ENCODE measurements around the gene HSPA12A.

DNA sequence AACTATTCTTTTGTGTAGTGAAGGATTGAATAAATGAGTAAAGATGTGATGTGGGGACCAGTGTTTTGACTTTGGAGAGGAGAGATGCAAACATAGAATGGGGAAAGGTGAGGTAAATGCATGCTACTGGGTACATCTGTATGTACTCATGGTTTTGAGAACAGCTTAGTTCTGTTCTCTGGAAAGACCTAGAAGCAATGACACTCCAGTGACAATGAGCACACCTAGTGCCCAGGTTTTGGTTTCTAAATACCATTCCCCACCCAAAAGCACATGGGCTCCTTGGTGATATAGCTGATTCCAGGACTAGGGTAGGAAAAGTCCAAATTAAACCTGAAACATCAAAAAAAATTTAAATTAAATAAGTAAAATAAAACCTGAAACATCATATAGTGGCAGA lies 22.6 kb upstream of the HSPA12A start:
- no peak for TF ChIP-seq CTCF (tag by site-specific recombination; IDR thresholded peaks at IDR 0.05)
- TF ChIP-seq SETDB1 (IDR thresholded peaks at IDR 0.05; ENCODE audit: insufficient read length, low read length): peak; percentile 78
- TF ChIP-seq ZNF302 (tag by site-specific recombination; IDR thresholded peaks at IDR 0.05; ENCODE audit: low read depth): no peak
- no peak for TF ChIP-seq GLIS1 (tag by site-specific recombination; IDR thresholded peaks at IDR 0.05)
- no peak for TF ChIP-seq YY1 (tag by site-specific recombination; IDR thresholded peaks at IDR 0.05)
- no peak for TF ChIP-seq ZNF121 (tag by site-specific recombination; IDR thresholded peaks at IDR 0.05)
- TF ChIP-seq ZNF274 (IDR thresholded peaks at IDR 0.05; ENCODE audit: low read length): no peak
- no peak for TF ChIP-seq ZNF274 (tag by site-specific recombination; IDR thresholded peaks at IDR 0.05; ENCODE audit: borderline replicate concordance)
- TF ChIP-seq ZNF677 (tag by site-specific recombination; IDR thresholded peaks at IDR 0.05): no peak
- no peak for TF ChIP-seq KLF16 (tag by site-specific recombination; IDR thresholded peaks at IDR 0.05)
- TF ChIP-seq ZNF292 (tag by site-specific recombination; IDR thresholded peaks at IDR 0.05; ENCODE audit: borderline replicate concordance, low read depth): no peak

All from HEK293 (cell line).